ENCODE measurements around the gene TTLL10. TPM values are rescaled to one million over a fixed set of nuclear protein-coding genes. Genes with fewer than 3 reads are reported as not detected.

The TTLL10 gene
- total RNA-seq, 1 donor, result not detected

DNA sequence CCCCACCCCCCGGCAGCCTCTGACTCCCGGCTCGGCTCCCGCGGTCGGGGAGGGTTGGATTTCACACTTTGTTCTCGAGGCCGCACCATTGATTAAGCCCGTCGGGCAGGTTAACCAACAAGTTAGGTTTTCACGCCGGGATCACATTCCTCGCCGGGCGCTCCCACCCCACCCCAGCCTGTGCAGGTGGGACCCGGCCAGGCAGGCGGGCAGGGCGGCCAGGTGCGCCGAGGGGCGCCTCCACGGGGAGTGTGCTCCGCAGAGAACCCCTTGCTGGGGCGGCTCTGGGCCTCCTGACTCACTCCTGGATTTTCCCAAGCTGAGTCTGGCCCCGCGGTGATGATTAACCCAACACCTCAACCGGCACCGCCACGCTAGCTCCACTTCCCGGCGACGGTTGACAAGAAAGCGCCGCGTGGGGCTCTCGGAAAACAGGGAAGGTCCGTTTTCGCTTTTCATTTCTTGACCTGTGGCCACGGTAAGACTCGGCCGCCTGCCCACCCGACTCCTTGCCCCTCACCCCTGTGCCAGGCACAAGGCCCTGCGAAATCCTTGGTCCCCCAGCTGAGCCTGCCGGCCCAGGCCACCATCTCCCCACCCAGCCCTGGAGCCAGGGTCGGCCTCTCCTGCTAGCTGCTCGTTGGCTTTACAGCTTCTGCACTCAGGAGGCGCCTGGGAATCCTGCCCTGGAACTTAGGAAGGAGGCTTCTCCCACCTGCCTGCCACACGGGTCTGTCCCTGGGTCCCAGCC, 8.8 kb upstream of the TTLL10 start:
- TF ChIP-seq, protein P1, sequence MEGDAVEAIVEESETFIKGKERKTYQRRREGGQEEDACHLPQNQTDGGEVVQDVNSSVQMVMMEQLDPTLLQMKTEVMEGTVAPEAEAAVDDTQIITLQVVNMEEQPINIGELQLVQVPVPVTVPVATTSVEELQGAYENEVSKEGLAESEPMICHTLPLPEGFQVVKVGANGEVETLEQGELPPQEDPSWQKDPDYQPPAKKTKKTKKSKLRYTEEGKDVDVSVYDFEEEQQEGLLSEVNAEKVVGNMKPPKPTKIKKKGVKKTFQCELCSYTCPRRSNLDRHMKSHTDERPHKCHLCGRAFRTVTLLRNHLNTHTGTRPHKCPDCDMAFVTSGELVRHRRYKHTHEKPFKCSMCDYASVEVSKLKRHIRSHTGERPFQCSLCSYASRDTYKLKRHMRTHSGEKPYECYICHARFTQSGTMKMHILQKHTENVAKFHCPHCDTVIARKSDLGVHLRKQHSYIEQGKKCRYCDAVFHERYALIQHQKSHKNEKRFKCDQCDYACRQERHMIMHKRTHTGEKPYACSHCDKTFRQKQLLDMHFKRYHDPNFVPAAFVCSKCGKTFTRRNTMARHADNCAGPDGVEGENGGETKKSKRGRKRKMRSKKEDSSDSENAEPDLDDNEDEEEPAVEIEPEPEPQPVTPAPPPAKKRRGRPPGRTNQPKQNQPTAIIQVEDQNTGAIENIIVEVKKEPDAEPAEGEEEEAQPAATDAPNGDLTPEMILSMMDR (IDR thresholded peaks at IDR 0.05; ENCODE audit: insufficient read depth, low read depth, low read length), result no peak
- no peak overlapping the region for H3K4me3 ChIP-seq (ENCODE audit: low read depth, low read length)
- no peak for DNase-seq (ENCODE audit: low read depth)

DNA sequence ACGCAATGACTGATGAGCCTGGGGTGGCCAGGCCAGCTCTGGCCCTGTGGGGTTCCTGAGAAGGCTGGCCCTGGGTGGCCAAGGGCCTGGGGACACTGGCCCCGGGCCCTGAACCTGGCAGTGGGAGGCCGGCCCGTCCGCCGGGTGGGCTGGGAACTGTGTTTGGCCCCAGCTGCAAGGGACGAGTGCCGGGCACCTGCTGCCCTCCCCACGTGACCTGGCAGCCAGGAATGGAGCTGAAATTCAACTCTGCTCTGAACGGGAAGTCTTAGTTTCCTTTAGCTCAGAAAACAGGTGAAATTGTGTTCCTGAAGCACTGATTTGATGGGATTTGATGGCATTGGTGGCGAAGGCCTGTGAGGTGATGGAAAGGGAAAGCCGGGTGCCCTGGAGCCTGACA, 8.2 kb upstream of the TTLL10 start:
- no peak for DNase-seq (ENCODE audit: low read depth)
- TF ChIP-seq, protein P1 (IDR thresholded peaks at IDR 0.05; ENCODE audit: insufficient read depth, low read depth, low read length), result no peak
- H3K4me3 ChIP-seq (ENCODE audit: low read depth, low read length), result no peak overlapping the region

DNA sequence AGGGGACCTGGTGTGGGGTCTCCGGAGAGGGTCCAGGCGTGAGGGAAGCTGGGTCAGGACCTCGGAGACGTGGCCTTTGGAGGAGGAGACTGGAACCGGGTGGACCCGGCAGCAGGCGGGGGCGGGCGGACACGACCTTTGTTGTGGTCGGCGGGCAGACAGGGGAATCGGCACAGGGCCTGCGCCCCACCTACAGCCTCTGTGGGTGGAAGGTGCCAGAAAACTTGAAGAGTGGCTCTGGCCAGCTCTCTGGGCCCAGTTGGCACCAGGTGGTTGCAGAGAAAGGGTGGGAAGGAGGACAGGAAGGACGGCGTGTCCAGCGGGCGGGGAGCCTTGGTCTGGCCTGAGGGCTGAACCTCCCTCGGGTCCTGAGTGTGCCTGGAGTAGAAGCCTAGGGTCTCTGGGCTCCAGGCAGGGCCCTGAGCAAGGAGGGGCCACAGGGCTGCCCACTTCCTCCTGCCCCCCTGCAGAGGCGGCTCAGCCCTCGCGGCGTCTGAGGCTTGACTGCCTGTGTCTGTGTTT, 7.7 kb upstream of the TTLL10 start:
- TF ChIP-seq, protein P1 (IDR thresholded peaks at IDR 0.05; ENCODE audit: insufficient read depth, low read depth, low read length), result no peak
- H3K4me3 ChIP-seq (ENCODE audit: low read depth, low read length), result no peak overlapping the region
- no peak for DNase-seq (ENCODE audit: low read depth)

DNA sequence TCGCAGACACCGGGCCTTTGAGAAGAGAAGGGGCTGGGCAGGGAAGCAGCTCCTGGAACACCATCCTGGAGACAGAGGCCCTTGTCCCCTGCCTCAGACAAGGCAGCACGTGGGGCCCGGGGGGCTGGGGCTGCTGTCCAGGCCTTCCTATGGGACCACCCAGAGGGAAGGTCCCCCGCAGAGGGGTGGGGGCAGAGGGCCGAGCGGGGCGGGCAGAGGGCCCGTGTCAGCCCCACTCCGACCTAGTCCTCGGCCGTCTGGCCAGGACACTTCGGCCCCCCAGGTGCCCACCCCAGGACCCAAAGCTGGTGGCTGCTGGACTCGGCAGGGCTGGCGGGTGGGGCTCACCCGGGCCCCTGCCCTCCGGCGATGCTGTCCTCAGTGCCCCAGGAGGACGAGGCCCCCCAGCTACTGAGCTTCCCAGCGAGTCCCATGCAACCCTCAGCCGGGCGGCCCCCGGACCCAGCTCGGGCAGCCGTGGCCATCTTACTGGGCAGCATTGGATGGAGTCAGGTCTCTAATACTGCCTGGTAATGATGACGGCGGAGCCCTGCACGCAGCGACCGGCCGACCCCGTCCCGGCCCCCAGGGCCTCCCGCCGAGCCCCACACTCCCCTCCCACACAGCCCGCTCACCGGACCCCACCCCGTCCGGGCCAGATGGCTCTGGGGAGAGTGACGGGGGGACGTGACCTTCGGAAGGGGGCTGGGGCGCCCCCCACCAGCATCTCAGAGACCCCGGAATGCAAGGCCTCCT, 6.9 kb upstream of the TTLL10 start:
- TF ChIP-seq, protein P1 (IDR thresholded peaks at IDR 0.05; ENCODE audit: insufficient read depth, low read depth, low read length), result no peak
- H3K4me3 ChIP-seq (ENCODE audit: low read depth, low read length), result no peak overlapping the region
- DNase-seq (ENCODE audit: low read depth), result no peak

DNA sequence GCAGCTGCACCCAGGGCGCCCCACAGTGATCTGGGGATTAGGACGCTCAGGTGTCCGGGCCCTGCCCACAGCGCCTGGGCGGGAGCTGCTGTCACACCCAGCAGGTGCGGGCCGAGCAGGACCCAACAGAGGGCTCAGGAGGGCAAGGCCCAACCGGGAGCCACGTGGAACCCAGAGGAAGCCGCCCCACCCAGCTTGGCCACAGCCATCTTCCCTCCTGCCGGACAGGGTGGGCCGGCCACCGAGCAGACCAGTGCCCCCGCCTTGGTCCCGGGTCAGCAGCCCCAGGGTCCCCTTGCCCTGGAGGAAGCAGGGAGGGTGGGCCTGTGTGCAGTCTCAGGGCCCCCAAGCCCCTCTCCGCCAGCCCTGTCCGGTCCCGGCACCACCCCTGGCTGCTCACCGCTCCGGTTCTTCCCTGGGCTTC, 6.3 kb upstream of the TTLL10 start:
- H3K4me3 ChIP-seq (ENCODE audit: low read depth, low read length), result no peak overlapping the region
- DNase-seq (ENCODE audit: low read depth), result no peak
- TF ChIP-seq, protein P1 (IDR thresholded peaks at IDR 0.05; ENCODE audit: insufficient read depth, low read depth, low read length), result no peak

DNA sequence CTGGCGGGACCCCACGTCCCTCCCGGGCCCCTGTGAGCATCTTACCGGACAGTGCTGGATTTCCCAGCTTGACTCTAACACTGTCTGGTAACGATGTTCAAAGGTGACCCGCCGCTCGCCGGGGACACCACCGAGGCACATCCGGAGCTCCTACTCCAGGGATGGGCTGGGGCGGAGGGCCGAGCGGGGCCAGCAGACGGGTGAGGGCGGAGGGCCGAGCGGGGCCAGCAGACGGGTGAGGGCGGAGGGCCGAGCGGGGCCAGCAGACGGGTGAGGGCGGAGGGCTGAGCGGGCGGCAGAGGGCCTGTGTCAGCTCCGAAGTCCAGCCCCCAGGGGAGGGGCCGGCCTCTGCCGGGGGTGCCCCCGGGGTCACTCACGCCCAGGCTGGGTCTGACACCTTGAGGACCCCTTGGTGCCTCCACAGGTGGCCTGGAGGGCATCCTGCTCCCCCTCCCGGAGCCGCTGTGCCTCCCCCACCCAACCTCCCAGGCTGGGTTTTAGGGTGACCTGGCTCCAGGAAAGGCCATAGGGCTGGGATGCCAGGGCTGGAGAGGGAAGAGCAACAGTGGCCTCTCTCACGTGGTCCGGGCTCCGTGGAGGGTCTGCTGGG, 5.7 kb upstream of the TTLL10 start:
- DNase-seq (ENCODE audit: low read depth), result no peak
- no peak overlapping the region for H3K4me3 ChIP-seq (ENCODE audit: low read depth, low read length)
- TF ChIP-seq, protein P1 (IDR thresholded peaks at IDR 0.05; ENCODE audit: insufficient read depth, low read depth, low read length), result no peak

Data from fibroblast of villous mesenchyme (primary cell).